Tibial artery (tissue), 4 donors: Measurements from ENCODE around the gene FOXD2.

Experiments
- DNase-seq, 2 donors: peaks; one replicate each; pipeline ENCODE4 v3.0.0-alpha.2; 2019
- H3K27ac ChIP-seq, 2 donors: fragments of 200-600 bp; sonication (generic) in 1 of 2; 1 replicate in 1 of 2; 2 replicates in 1 of 2; pipeline ENCODE4 v1.5.1; 2018 to 2019; ENCODE audit warnings: mild to moderate bottlenecking in 1 of 2
- H3K27me3 ChIP-seq, 2 donors: fragments of 200-600 bp; sonication (generic) in 1 of 2; one replicate each; pipeline versions ENCODE4 v1.5.1 to v1.6.0; 2016 to 2019
- H3K36me3 ChIP-seq, 3 donors: fragments of 200-600 bp; sonication (generic) in 2 of 3; one replicate each; pipeline ENCODE4 v1.5.1; 2016 to 2019; ENCODE audit warnings: mild to moderate bottlenecking in 2 of 3
- H3K4me1 ChIP-seq, 4 donors: fragments of 200-600 bp; sonication (generic) in 2 of 4; 1 replicate in 3 of 4; 2 replicates in 1 of 4; pipeline ENCODE4 v1.5.1; 2016 to 2019
- H3K4me3 ChIP-seq, 2 donors: fragments of 200-600 bp; sonication (generic) in 1 of 2; 1 replicate in 1 of 2; 2 replicates in 1 of 2; pipeline ENCODE4 v1.5.1; 2018 to 2019; ENCODE audit warnings: mild to moderate bottlenecking in 2 of 2
- H3K9me3 ChIP-seq, 3 donors: fragments of 200-600 bp; sonication (generic) in 1 of 3; one replicate each; pipeline ENCODE4 v1.5.1; 2016 to 2019
- CTCF ChIP-seq, 2 experiments: fragments of 200-600 bp in 1 of 2; fragments of 450-650 bp in 1 of 2; IDR thresholded peaks; one replicate each; pipeline ENCODE4 v1.5.1; 2017 to 2019; ENCODE audit warnings: antibody characterized with exemption in 2 of 2, mild to moderate bottlenecking in 1 of 2, moderate library complexity in 1 of 2
- intact Hi-C: fragments of 100-400 bp; cut with DNase I; formaldehyde crosslinking; loops from one replicate; pipeline ENCODE4 v1.15.0; 2023; ENCODE audit warnings: low total_unique reads

FOXD2 gene

GRCh38 chr1:47487850-47488450, 50.1 kb downstream of the FOXD2 start:
- H3K9me3 ChIP-seq, result no peaks in the 10 kb centered on the region
- intact Hi-C loops, result no loop called here
- H3K4me1 ChIP-seq, result no peaks in the 10 kb centered on the region
- no peak overlapping the region for H3K27ac ChIP-seq
- no peak overlapping the region for H3K4me3 ChIP-seq
- no peak for DNase-seq
- TF ChIP-seq CTCF (IDR thresholded peaks at IDR 0.05), result no peak
- no peaks in the 10 kb centered on the region for H3K36me3 ChIP-seq
- H3K27me3 ChIP-seq, result peaks cover 0 to 6% of the 10 kb centered on the region in 2 donors
